ENCODE data around the gene ANKRD52.

GRCh38 chr12:56188131-56188777 is 69.9 kb downstream of the ANKRD52 start:
- TF ChIP-seq, protein P1, sequence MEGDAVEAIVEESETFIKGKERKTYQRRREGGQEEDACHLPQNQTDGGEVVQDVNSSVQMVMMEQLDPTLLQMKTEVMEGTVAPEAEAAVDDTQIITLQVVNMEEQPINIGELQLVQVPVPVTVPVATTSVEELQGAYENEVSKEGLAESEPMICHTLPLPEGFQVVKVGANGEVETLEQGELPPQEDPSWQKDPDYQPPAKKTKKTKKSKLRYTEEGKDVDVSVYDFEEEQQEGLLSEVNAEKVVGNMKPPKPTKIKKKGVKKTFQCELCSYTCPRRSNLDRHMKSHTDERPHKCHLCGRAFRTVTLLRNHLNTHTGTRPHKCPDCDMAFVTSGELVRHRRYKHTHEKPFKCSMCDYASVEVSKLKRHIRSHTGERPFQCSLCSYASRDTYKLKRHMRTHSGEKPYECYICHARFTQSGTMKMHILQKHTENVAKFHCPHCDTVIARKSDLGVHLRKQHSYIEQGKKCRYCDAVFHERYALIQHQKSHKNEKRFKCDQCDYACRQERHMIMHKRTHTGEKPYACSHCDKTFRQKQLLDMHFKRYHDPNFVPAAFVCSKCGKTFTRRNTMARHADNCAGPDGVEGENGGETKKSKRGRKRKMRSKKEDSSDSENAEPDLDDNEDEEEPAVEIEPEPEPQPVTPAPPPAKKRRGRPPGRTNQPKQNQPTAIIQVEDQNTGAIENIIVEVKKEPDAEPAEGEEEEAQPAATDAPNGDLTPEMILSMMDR (conservative IDR thresholded peaks at IDR 0.05; ENCODE audit: low read length) = no peak
- TF ChIP-seq EZH2phosphoT487 (IDR thresholded peaks at IDR 0.05; ENCODE audit: borderline replicate concordance) = no peak
